ENCODE data around the gene FIGNL2.

DNA sequence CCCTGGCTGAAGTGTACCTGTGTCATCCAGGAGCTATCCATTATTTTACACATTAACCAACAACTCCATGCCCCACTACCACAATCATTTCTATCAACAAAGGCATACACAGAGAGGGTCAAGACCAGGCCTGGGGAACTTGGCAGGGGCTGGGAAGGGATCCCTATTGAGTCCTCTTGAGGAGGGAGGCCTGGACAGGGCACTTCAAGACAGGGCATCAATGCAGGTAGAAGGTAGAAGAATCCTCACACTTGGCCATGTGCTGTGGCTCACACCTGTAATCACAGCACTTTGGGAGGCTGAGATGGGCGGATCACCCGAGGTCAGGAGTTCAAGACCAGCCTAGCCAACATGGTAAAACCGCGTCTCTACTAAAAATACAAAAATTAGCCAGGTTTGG, 26.0 kb upstream of the FIGNL2 start:
- TF ChIP-seq CBFB (CRISPR knock-in tag; IDR thresholded peaks at IDR 0.05) (no peak), GATAD2B (IDR thresholded peaks at IDR 0.05; ENCODE audit: borderline replicate concordance) (no peak), JUN (IDR thresholded peaks at IDR 0.05; ENCODE audit: borderline replicate concordance, low read depth, low read length) (no peak), JUN (CRISPR knock-in tag; IDR thresholded peaks at IDR 0.05; ENCODE audit: borderline replicate concordance) (no peak), ZNF253 (CRISPR knock-in tag; conservative IDR thresholded peaks at IDR 0.05) (no peak), TCF7 (IDR thresholded peaks at IDR 0.05; ENCODE audit: borderline replicate concordance) (no peak), CREB1 (IDR thresholded peaks at IDR 0.05) (no peak), CREB1 (CRISPR knock-in tag; IDR thresholded peaks at IDR 0.05) (no peak), NCOA1 (IDR thresholded peaks at IDR 0.05; ENCODE audit: low read depth) (no peak), EZH2 (IDR thresholded peaks at IDR 0.05; ENCODE audit: borderline replicate concordance, low read depth, low read length) (no peak)
- TF ChIP-seq, protein P1, sequence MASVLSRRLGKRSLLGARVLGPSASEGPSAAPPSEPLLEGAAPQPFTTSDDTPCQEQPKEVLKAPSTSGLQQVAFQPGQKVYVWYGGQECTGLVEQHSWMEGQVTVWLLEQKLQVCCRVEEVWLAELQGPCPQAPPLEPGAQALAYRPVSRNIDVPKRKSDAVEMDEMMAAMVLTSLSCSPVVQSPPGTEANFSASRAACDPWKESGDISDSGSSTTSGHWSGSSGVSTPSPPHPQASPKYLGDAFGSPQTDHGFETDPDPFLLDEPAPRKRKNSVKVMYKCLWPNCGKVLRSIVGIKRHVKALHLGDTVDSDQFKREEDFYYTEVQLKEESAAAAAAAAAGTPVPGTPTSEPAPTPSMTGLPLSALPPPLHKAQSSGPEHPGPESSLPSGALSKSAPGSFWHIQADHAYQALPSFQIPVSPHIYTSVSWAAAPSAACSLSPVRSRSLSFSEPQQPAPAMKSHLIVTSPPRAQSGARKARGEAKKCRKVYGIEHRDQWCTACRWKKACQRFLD (CRISPR knock-in tag; IDR thresholded peaks at IDR 0.05) = no peak
- TF ChIP-seq, protein P2, sequence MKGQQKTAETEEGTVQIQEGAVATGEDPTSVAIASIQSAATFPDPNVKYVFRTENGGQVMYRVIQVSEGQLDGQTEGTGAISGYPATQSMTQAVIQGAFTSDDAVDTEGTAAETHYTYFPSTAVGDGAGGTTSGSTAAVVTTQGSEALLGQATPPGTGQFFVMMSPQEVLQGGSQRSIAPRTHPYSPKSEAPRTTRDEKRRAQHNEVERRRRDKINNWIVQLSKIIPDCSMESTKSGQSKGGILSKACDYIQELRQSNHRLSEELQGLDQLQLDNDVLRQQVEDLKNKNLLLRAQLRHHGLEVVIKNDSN (CRISPR knock-in tag; IDR thresholded peaks at IDR 0.05) = no peak
- TF ChIP-seq, protein P3, sequence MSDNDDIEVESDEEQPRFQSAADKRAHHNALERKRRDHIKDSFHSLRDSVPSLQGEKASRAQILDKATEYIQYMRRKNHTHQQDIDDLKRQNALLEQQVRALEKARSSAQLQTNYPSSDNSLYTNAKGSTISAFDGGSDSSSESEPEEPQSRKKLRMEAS (CRISPR knock-in tag; IDR thresholded peaks at IDR 0.05) = no peak
- TF ChIP-seq, protein P4, sequence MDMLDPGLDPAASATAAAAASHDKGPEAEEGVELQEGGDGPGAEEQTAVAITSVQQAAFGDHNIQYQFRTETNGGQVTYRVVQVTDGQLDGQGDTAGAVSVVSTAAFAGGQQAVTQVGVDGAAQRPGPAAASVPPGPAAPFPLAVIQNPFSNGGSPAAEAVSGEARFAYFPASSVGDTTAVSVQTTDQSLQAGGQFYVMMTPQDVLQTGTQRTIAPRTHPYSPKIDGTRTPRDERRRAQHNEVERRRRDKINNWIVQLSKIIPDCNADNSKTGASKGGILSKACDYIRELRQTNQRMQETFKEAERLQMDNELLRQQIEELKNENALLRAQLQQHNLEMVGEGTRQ (CRISPR knock-in tag; IDR thresholded peaks at IDR 0.05) = no peak
- TF ChIP-seq, protein P5, sequence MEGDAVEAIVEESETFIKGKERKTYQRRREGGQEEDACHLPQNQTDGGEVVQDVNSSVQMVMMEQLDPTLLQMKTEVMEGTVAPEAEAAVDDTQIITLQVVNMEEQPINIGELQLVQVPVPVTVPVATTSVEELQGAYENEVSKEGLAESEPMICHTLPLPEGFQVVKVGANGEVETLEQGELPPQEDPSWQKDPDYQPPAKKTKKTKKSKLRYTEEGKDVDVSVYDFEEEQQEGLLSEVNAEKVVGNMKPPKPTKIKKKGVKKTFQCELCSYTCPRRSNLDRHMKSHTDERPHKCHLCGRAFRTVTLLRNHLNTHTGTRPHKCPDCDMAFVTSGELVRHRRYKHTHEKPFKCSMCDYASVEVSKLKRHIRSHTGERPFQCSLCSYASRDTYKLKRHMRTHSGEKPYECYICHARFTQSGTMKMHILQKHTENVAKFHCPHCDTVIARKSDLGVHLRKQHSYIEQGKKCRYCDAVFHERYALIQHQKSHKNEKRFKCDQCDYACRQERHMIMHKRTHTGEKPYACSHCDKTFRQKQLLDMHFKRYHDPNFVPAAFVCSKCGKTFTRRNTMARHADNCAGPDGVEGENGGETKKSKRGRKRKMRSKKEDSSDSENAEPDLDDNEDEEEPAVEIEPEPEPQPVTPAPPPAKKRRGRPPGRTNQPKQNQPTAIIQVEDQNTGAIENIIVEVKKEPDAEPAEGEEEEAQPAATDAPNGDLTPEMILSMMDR (IDR thresholded peaks at IDR 0.05 in 2 of 3, conservative IDR thresholded peaks at IDR 0.05 in 1 of 3; ENCODE audit: insufficient read depth in 2 of 3, low read depth in 1 of 3, low read length in 3 of 3) = no peak
- TF ChIP-seq, protein P6, sequence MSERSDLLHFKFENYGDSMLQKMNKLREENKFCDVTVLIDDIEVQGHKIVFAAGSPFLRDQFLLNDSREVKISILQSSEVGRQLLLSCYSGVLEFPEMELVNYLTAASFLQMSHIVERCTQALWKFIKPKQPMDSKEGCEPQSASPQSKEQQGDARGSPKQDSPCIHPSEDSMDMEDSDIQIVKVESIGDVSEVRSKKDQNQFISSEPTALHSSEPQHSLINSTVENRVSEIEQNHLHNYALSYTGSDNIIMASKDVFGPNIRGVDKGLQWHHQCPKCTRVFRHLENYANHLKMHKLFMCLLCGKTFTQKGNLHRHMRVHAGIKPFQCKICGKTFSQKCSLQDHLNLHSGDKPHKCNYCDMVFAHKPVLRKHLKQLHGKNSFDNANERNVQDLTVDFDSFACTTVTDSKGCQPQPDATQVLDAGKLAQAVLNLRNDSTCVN (CRISPR knock-in tag; IDR thresholded peaks at IDR 0.05) = no peak

Measured in K562 (cell line).